DND-41 (cell line): Measurements from ENCODE around the gene TMEM135.

Experiments used
- ATAC-seq: fragments of 200-7000 bp; cut with Tn5 transposase; 3 replicates; pipeline ENCODE4 v1.9.1; 2021; ENCODE audit warnings: low read depth; ENCODE audit not compliant: insufficient read depth
- DNase-seq: peaks from one replicate; pipeline ENCODE4 v3.0.0-alpha.2; 2020
- H2AFZ ChIP-seq: 2 replicates; pipeline ENCODE4 v1.6.0; 2012; ENCODE audit warnings: low read depth, low read length
- H3K27ac ChIP-seq: 2 replicates; pipeline ENCODE4 v1.5.1; 2012; ENCODE audit warnings: low read length, inconsistent platforms
- H3K27me3 ChIP-seq: fragments of 200-600 bp; sonication (generic); 2 replicates; pipeline ENCODE4 v1.6.0; 2012; ENCODE audit warnings: low read length, mild to moderate bottlenecking, inconsistent platforms; ENCODE audit not compliant: insufficient read depth, poor library complexity
- H3K36me3 ChIP-seq: 2 replicates; pipeline ENCODE4 v1.5.1; 2012; ENCODE audit warnings: low read length, inconsistent platforms; ENCODE audit not compliant: insufficient read depth
- H3K4me1 ChIP-seq: 2 replicates; pipeline ENCODE4 v1.5.1; 2012; ENCODE audit warnings: mild to moderate bottlenecking, low read length; ENCODE audit not compliant: insufficient read depth
- H3K4me2 ChIP-seq: 2 replicates; pipeline ENCODE4 v1.6.0; 2012; ENCODE audit warnings: mild to moderate bottlenecking, moderate library complexity, low read length, inconsistent platforms; ENCODE audit not compliant: insufficient read depth
- H3K4me3 ChIP-seq, 2 experiments: fragments of 200-600 bp in 1 of 2; shearing (Covaris generic) in 1 of 2; 2 replicates each; pipeline ENCODE4 v1.5.1; 2012 to 2016; ENCODE audit warnings: inconsistent platforms in 2 of 2, low read length in 2 of 2, mild to moderate bottlenecking in 2 of 2, low read depth in 1 of 2, moderate library complexity in 1 of 2
- H3K79me2 ChIP-seq: 2 replicates; pipeline ENCODE4 v1.6.0; 2012; ENCODE audit warnings: low read length, inconsistent platforms; ENCODE audit not compliant: insufficient read depth
- H3K9ac ChIP-seq: 2 replicates; pipeline ENCODE4 v1.6.0; 2012; ENCODE audit warnings: low read depth, mild to moderate bottlenecking, inconsistent platforms, low read length, moderate library complexity
- H3K9me3 ChIP-seq: 2 replicates; pipeline ENCODE4 v1.5.1; 2012; ENCODE audit warnings: low read length, moderate library complexity, mild to moderate bottlenecking, inconsistent platforms; ENCODE audit not compliant: insufficient read depth, severe bottlenecking
- H4K20me1 ChIP-seq: 2 replicates; pipeline ENCODE4 v1.6.0; 2012; ENCODE audit warnings: low read length; ENCODE audit not compliant: insufficient read depth
- CTCF ChIP-seq: IDR thresholded peaks from 2 replicates; pipeline ENCODE4 v1.5.1; 2012; ENCODE audit warnings: borderline replicate concordance, low read length, moderate library complexity, mild to moderate bottlenecking; ENCODE audit not compliant: poor library complexity, severe bottlenecking; ENCODE audit errors: extremely low read depth
- EZH2 ChIP-seq: IDR thresholded peaks from 3 replicates; pipeline ENCODE4 v1.6.1; 2012; ENCODE audit warnings: borderline replicate concordance, low read depth, mild to moderate bottlenecking, moderate library complexity, low read length, inconsistent platforms; ENCODE audit not compliant: severe bottlenecking

The TMEM135 gene

DNA sequence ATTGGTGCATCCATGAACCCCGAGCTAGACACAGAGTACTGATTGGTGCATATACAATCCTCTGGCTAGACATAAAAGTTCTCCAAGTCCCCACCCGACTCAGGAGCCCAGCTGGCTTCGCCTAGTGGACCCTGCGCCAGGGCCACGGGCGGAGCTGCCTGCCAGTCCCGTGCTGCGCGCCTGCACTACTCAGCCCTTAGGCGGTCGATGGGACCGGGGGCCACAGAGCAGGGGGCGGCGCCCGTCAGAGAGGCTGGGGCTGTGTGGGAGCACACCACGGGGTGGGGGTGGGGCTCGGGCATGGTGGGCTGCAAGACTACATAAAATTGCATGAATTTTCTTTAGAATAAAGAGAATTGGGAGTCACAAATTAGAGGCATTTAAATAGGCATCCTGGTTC, 248.6 kb downstream of the TMEM135 start:
- Histone ChIP-seq H3K4me1 (no peaks in the 10 kb centered on the region), H2AFZ (no peak overlapping the region), H3K27me3 (no peaks in the 10 kb centered on the region), H3K4me2 (no peak overlapping the region), H3K79me2 (no peaks in the 10 kb centered on the region), H3K4me3 (no peak overlapping the region), H3K9me3 (no peaks in the 10 kb centered on the region), H3K36me3 (no peaks in the 10 kb centered on the region), H3K27ac (no peak overlapping the region), H4K20me1 (no peaks in the 10 kb centered on the region), H3K9ac (no peak overlapping the region)
- ATAC-seq: no peak
- no peak for DNase-seq
- no peak for TF ChIP-seq EZH2
- TF ChIP-seq CTCF: no peak

GRCh38 chr11:87290304-87290922, 252.7 kb downstream of the TMEM135 start:
- H3K27ac ChIP-seq: no peak overlapping the region
- H3K36me3 ChIP-seq: no peaks in the 10 kb centered on the region
- no peaks in the 10 kb centered on the region for H3K79me2 ChIP-seq
- H4K20me1 ChIP-seq: no peaks in the 10 kb centered on the region
- H3K4me2 ChIP-seq: no peak overlapping the region
- no peaks in the 10 kb centered on the region for H3K9me3 ChIP-seq
- no peaks in the 10 kb centered on the region for H3K4me1 ChIP-seq
- TF ChIP-seq EZH2 (no peak), CTCF (peak; percentile 74)
- H2AFZ ChIP-seq: no peak overlapping the region
- no peaks in the 10 kb centered on the region for H3K27me3 ChIP-seq
- no peak overlapping the region for H3K4me3 ChIP-seq
- ATAC-seq (peak; percentile 59; the same call in 1 of the 3 replicates), DNase-seq (no peak)
- no peak overlapping the region for H3K9ac ChIP-seq

DNA sequence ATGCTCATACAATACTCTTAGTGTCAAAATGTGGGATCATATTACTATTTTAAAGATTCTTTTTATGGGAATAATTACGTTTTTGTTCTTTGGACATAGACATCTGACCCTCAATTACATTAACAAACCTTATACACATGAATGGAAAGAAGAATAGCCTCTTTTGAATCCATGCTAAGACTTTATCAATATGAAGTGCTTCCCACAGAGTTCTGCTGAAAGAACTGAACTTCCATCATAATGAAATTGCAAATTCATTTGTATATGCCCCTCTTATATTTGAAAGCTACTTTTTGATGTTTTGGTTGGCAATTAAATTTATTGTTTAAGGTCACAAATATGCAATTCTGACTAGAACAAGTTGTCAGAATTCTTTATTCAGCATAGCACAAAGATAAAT, 254.9 kb downstream of the TMEM135 start:
- no peak for DNase-seq
- H3K4me1 ChIP-seq: no peaks in the 10 kb centered on the region

GRCh38 chr11:87295237-87295636, 257.5 kb downstream of the TMEM135 start:
- no peak for DNase-seq
- H3K27ac ChIP-seq: no peak overlapping the region
- H3K79me2 ChIP-seq: no peaks in the 10 kb centered on the region

More for the DNA sequence above, 254.9 kb downstream of the TMEM135 start:
- H3K79me2 ChIP-seq: no peaks in the 10 kb centered on the region
- H4K20me1 ChIP-seq: no peaks in the 10 kb centered on the region
- H3K4me2 ChIP-seq: no peak overlapping the region
- no peak for ATAC-seq
- no peak overlapping the region for H3K27ac ChIP-seq
- no peaks in the 10 kb centered on the region; the same call in 1 of the 2 replicates for H3K36me3 ChIP-seq
- TF ChIP-seq EZH2: no peak
- H3K9ac ChIP-seq: no peak overlapping the region
- H3K9me3 ChIP-seq: no peaks in the 10 kb centered on the region
- H3K27me3 ChIP-seq: no peaks in the 10 kb centered on the region
- no peak overlapping the region for H3K4me3 ChIP-seq
- H2AFZ ChIP-seq: no peak overlapping the region

More at GRCh38 chr11:87295237-87295636, 257.5 kb downstream of the TMEM135 start:
- no peak; the same call in 2 of the 3 replicates for ATAC-seq
- no peak overlapping the region for H3K4me2 ChIP-seq
- TF ChIP-seq EZH2 (no peak), CTCF (no peak)
- H3K36me3 ChIP-seq: peaks cover 3% of the 10 kb centered on the region; the same call in 1 of the 2 replicates
- H3K27me3 ChIP-seq: no peaks in the 10 kb centered on the region
- no peak overlapping the region for H3K4me3 ChIP-seq
- H4K20me1 ChIP-seq: no peaks in the 10 kb centered on the region
- H3K9me3 ChIP-seq: no peaks in the 10 kb centered on the region
- H2AFZ ChIP-seq: no peak overlapping the region
- no peaks in the 10 kb centered on the region for H3K4me1 ChIP-seq
- H3K9ac ChIP-seq: no peak overlapping the region
